Neural cell (in vitro differentiated cells): ENCODE measurements around the gene GPR180. TPM values are rescaled to one million over a fixed set of nuclear protein-coding genes. Genes with fewer than 3 reads are reported as not detected.

ENCODE experiments used
- H2AFZ ChIP-seq: fragments of 200-600, 300-800 bp; sonication (generic), shearing (Covaris generic); 2 replicates; pipeline ENCODE4 v1.6.0; 2014; ENCODE audit warnings: low read depth, mild to moderate bottlenecking, antibody characterized with exemption, low read length, moderate library complexity
- H3F3A ChIP-seq: fragments of 200-600 bp; shearing (Covaris generic); 2 replicates; pipeline ENCODE4 v1.6.1; 2016; ENCODE audit warnings: mild to moderate bottlenecking, moderate library complexity, mixed read lengths, antibody characterized with exemption, low read length; ENCODE audit not compliant: insufficient read depth, poor library complexity, severe bottlenecking
- H3K27ac ChIP-seq: fragments of 200-600, 300-800 bp; sonication (generic), shearing (Covaris generic); 2 replicates; pipeline ENCODE4 v1.5.1; 2014; ENCODE audit warnings: mild to moderate bottlenecking, low read length, moderate library complexity
- H3K27me3 ChIP-seq: fragments of 300-800, 200-600 bp; sonication (generic), shearing (Covaris generic); 2 replicates; pipeline ENCODE4 v1.6.0; 2014; ENCODE audit warnings: mild to moderate bottlenecking, low read depth, low read length, moderate library complexity; ENCODE audit not compliant: insufficient read depth
- H3K36me3 ChIP-seq: fragments of 300-800, 200-600 bp; sonication (generic), shearing (Covaris generic); 2 replicates; pipeline ENCODE4 v1.5.1; 2014; ENCODE audit warnings: mild to moderate bottlenecking, antibody characterized with exemption, low read length, moderate library complexity; ENCODE audit not compliant: insufficient read depth
- H3K4me2 ChIP-seq: fragments of 300-800, 200-600 bp; sonication (generic), shearing (Covaris generic); 2 replicates; pipeline ENCODE4 v1.6.0; 2014; ENCODE audit warnings: mild to moderate bottlenecking, low read length
- H3K4me3 ChIP-seq: fragments of 300-800, 200-600 bp; sonication (generic), shearing (Covaris generic); 2 replicates; pipeline ENCODE4 v1.5.1; 2014; ENCODE audit warnings: mild to moderate bottlenecking, low read length, moderate library complexity
- H3K79me2 ChIP-seq: fragments of 200-600 bp; shearing (Covaris generic); replicated peaks from 2 replicates; pipeline ENCODE4 v1.6.0; 2014; ENCODE audit warnings: mild to moderate bottlenecking, low read length, moderate library complexity; ENCODE audit not compliant: insufficient read depth
- H3K9ac ChIP-seq: fragments of 300-800, 200-600 bp; sonication (generic), shearing (Covaris generic); 2 replicates; pipeline ENCODE4 v1.6.1; 2016; ENCODE audit warnings: mild to moderate bottlenecking, low read length, mixed read lengths
- H3K9me2 ChIP-seq: fragments of 200-600 bp; shearing (Covaris generic); 2 replicates; pipeline ENCODE4 v1.6.1; 2016; ENCODE audit warnings: mild to moderate bottlenecking, low read length, mixed read lengths; ENCODE audit not compliant: insufficient read depth
- H3K9me3 ChIP-seq: fragments of 200-600, 300-800 bp; sonication (generic), shearing (Covaris generic); 2 replicates; pipeline ENCODE4 v1.6.1; 2016; ENCODE audit warnings: mild to moderate bottlenecking, mixed run types, low read length, moderate library complexity, mixed read lengths
- H4K20me1 ChIP-seq: fragments of 200-600 bp; shearing (Covaris generic); 2 replicates; pipeline ENCODE4 v1.6.1; 2016; ENCODE audit warnings: mild to moderate bottlenecking, mixed run types; ENCODE audit not compliant: insufficient read depth
- EP300 ChIP-seq: fragments of 450-650 bp; conservative IDR thresholded peaks from 2 replicates; pipeline ENCODE4 v1.6.1; 2014; ENCODE audit warnings: antibody characterized with exemption, mild to moderate bottlenecking, moderate library complexity; ENCODE audit not compliant: poor library complexity, severe bottlenecking
- EZH2 ChIP-seq: fragments of 200-600, 300-800 bp; shearing (Covaris generic), sonication (generic); IDR thresholded peaks from 2 replicates; pipeline ENCODE4 v1.6.1; 2014; ENCODE audit warnings: antibody characterized with exemption, low read length, borderline replicate concordance, mild to moderate bottlenecking; ENCODE audit not compliant: insufficient read depth, poor library complexity, severe bottlenecking
- MXI1 ChIP-seq: fragments of 450-650 bp; conservative IDR thresholded peaks from 2 replicates; pipeline ENCODE4 v1.6.1; 2014; ENCODE audit warnings: antibody characterized with exemption, mild to moderate bottlenecking; ENCODE audit not compliant: poor library complexity, severe bottlenecking
- POLR2AphosphoS5 ChIP-seq: IDR thresholded peaks from 2 replicates; pipeline ENCODE4 v1.6.1; 2012
- RAD21 ChIP-seq: fragments of 450-650 bp; conservative IDR thresholded peaks from 2 replicates; pipeline ENCODE4 v1.6.1; 2014; ENCODE audit warnings: antibody characterized with exemption, mild to moderate bottlenecking, moderate library complexity
- SMC3 ChIP-seq: fragments of 450-650 bp; conservative IDR thresholded peaks from 2 replicates; pipeline ENCODE4 v1.6.1; 2014; ENCODE audit warnings: antibody characterized with exemption, mild to moderate bottlenecking, moderate library complexity; ENCODE audit not compliant: poor library complexity
- TAF1 ChIP-seq: IDR thresholded peaks from 2 replicates; pipeline ENCODE4 v1.6.1; 2012; ENCODE audit warnings: low read depth
- polyA plus RNA-seq: library from polyadenylated mRNA; depleted of rRNA; stranded (reverse); fragments of >200 nt; gene quantifications from 2 replicates; pipeline ENCODE4 v1.2.3, GENCODE V29; 2014
- TF ChIP-seq, protein P1 (sequence below): fragments of 450-650 bp; IDR thresholded peaks from 2 replicates; pipeline ENCODE4 v1.5.1; 2014; ENCODE audit warnings: antibody characterized with exemption, mild to moderate bottlenecking, moderate library complexity; ENCODE audit not compliant: poor library complexity, severe bottlenecking
- TF ChIP-seq, protein P2 (sequence below): IDR thresholded peaks from 2 replicates; pipeline ENCODE4 v1.6.1; 2012; ENCODE audit warnings: borderline replicate concordance

The GPR180 gene
- polyA plus RNA-seq, 1 donor from 2014 or later, result 5.7 TPM

DNA sequence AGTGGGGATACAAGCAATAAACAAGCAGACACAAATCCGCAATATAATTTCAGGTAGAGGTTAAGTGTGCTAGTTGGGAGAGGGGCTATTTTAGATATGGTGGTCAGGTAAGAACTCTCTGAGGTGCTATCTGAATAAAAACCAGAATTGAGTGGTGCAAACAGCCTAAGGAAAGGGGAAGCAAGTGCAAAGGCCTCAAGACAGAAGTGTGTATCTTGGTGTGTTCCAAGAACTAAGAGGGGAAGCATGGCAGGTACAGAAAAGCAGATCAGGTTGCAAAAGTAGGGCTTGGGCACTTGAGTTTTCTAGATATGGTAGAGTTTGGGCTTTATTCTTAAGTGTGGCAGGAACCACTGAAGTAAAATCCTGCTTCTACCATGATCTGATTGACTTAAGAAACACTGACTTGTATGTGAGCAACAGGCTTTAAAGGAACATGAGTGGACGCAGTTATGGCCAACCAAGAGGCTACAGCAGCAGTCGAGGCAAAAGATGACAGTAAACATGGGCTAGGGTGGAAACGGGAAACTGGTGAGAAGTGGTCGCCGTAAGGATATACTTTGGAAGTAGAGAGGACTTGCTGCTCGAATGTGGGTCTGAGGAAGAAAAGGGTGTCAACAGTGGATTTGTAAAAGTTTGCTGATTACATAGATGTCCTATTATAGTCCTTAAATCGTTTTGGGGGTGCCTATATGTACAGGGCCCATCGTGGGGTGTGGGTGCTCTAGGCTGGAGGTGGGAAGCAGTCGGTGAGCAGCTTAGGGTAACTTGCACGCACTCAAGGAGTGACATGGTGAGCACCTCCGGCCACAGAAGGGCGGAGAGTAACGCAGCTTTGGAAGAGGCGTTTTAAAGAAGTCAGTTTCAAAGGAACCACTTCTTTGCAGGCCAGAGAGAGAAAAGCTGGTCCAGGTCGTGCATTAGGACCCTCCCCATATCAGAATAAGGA lies 6.4 kb upstream of the GPR180 start:
- peak overlapping the region; percentile 34 for H3K27ac ChIP-seq

GRCh38 chr13:94595950-94596574 lies 5.6 kb upstream of the GPR180 start, which contains the start of gene TGDS:
TGDS (minus strand) TSS chr13:94596152; CDS start chr13:94596136, 16 bp downstream.
- Histone ChIP-seq H3K9me2 (no peaks in the 10 kb centered on the region), H3K9ac (peak within 1 kb of the TSS; percentile 70), H3K79me2 (no peaks in the 10 kb centered on the region), H3K27me3 (no peaks in the 10 kb centered on the region), H3K4me2 (peak within 1 kb of the TSS; percentile 65), H3F3A (no peaks in the 10 kb centered on the region), H4K20me1 (no peaks in the 10 kb centered on the region), H3K27ac (peak within 1 kb of the TSS; percentile 34), H2AFZ (peak within 1 kb of the TSS; percentile 93), H3K36me3 (no peaks in the 10 kb centered on the region), H3K9me3 (no peaks in the 10 kb centered on the region), H3K4me3 (peak within 1 kb of the TSS; percentile 91)
- no peak for TF ChIP-seq EZH2
- TF ChIP-seq, protein P1, sequence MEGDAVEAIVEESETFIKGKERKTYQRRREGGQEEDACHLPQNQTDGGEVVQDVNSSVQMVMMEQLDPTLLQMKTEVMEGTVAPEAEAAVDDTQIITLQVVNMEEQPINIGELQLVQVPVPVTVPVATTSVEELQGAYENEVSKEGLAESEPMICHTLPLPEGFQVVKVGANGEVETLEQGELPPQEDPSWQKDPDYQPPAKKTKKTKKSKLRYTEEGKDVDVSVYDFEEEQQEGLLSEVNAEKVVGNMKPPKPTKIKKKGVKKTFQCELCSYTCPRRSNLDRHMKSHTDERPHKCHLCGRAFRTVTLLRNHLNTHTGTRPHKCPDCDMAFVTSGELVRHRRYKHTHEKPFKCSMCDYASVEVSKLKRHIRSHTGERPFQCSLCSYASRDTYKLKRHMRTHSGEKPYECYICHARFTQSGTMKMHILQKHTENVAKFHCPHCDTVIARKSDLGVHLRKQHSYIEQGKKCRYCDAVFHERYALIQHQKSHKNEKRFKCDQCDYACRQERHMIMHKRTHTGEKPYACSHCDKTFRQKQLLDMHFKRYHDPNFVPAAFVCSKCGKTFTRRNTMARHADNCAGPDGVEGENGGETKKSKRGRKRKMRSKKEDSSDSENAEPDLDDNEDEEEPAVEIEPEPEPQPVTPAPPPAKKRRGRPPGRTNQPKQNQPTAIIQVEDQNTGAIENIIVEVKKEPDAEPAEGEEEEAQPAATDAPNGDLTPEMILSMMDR, result peak; percentile 30
- peak; percentile 51 for TF ChIP-seq RAD21
- peak; percentile 94 for TF ChIP-seq TAF1
- TF ChIP-seq, protein P2, sequence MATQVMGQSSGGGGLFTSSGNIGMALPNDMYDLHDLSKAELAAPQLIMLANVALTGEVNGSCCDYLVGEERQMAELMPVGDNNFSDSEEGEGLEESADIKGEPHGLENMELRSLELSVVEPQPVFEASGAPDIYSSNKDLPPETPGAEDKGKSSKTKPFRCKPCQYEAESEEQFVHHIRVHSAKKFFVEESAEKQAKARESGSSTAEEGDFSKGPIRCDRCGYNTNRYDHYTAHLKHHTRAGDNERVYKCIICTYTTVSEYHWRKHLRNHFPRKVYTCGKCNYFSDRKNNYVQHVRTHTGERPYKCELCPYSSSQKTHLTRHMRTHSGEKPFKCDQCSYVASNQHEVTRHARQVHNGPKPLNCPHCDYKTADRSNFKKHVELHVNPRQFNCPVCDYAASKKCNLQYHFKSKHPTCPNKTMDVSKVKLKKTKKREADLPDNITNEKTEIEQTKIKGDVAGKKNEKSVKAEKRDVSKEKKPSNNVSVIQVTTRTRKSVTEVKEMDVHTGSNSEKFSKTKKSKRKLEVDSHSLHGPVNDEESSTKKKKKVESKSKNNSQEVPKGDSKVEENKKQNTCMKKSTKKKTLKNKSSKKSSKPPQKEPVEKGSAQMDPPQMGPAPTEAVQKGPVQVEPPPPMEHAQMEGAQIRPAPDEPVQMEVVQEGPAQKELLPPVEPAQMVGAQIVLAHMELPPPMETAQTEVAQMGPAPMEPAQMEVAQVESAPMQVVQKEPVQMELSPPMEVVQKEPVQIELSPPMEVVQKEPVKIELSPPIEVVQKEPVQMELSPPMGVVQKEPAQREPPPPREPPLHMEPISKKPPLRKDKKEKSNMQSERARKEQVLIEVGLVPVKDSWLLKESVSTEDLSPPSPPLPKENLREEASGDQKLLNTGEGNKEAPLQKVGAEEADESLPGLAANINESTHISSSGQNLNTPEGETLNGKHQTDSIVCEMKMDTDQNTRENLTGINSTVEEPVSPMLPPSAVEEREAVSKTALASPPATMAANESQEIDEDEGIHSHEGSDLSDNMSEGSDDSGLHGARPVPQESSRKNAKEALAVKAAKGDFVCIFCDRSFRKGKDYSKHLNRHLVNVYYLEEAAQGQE, result peak; percentile 84
- no peak for TF ChIP-seq EP300
- peak; percentile 80 for TF ChIP-seq MXI1

More for the DNA sequence above, 6.4 kb upstream of the GPR180 start:
- TF ChIP-seq POLR2AphosphoS5 (no peak), TAF1 (no peak), EZH2 (no peak), MXI1 (no peak), SMC3 (no peak), RAD21 (no peak), EP300 (no peak)
- TF ChIP-seq, protein P1, result no peak
- TF ChIP-seq, protein P2, result no peak
- Histone ChIP-seq H3K9me2 (no peaks in the 10 kb centered on the region), H3K4me2 (peak overlapping the region; percentile 65), H3K36me3 (no peaks in the 10 kb centered on the region), H3K9ac (peak overlapping the region; percentile 70), H3K4me3 (peak overlapping the region; percentile 91), H3K27me3 (no peaks in the 10 kb centered on the region), H4K20me1 (no peaks in the 10 kb centered on the region), H3F3A (no peaks in the 10 kb centered on the region), H2AFZ (peak overlapping the region; percentile 93), H3K79me2 (no peaks in the 10 kb centered on the region), H3K9me3 (no peaks in the 10 kb centered on the region)
